Adrenal gland (tissue), 12 donors: Measurements from ENCODE around the gene EEF1AKMT3. TPM values are rescaled to one million over a fixed set of nuclear protein-coding genes. Genes with fewer than 3 reads are reported as not detected.
A peak's percentile ranks its signal among the peaks of the same experiment; 100 is the strongest.

Experiments
- DNase-seq, 7 donors: peaks; one replicate each; pipeline ENCODE4 v3.0.0-alpha.2; 2019 to 2020
- H3K27ac ChIP-seq, 5 donors: fragments of 200-600 bp; sonication (generic) in 4 of 5; 1 replicate in 3 of 5; 2 replicates in 2 of 5; pipeline versions ENCODE4 v1.5.1 to v1.8.0; 2016 to 2020; ENCODE audit warnings: mild to moderate bottlenecking in 1 of 5
- H3K27me3 ChIP-seq: fragments of 200-600 bp; 2 replicates; pipeline ENCODE4 v1.8.0; 2021
- H3K36me3 ChIP-seq, 2 donors: fragments of 200-600 bp; replicated peaks in 1 of 2; 1 replicate in 1 of 2; 2 replicates in 1 of 2; pipeline versions ENCODE4 v1.5.1 to v1.8.0; 2018 to 2022
- H3K4me1 ChIP-seq, 2 donors: fragments of 200-600 bp; replicated peaks in 1 of 2; 1 replicate in 1 of 2; 2 replicates in 1 of 2; pipeline versions ENCODE4 v1.5.1 to v1.8.0; 2018 to 2021
- H3K4me3 ChIP-seq, 4 donors: fragments of 200-600 bp; sonication (generic) in 3 of 4; one replicate each; pipeline ENCODE4 v1.5.1; 2016 to 2018
- H3K9me3 ChIP-seq, 3 donors: fragments of 200-600 bp; sonication (generic) in 1 of 3; replicated peaks in 1 of 3; 1 replicate in 2 of 3; 2 replicates in 1 of 3; pipeline versions ENCODE4 v1.5.1 to v1.8.0; 2016 to 2021
- POLR2A ChIP-seq, 2 donors: fragments of 450-650 bp; IDR thresholded peaks; one replicate each; pipeline ENCODE4 v1.6.1; 2017; ENCODE audit warnings: antibody characterized with exemption in 2 of 2, mild to moderate bottlenecking in 2 of 2, moderate library complexity in 1 of 2
- WGBS, 4 donors: extraction: QIAGEN DNeasy Blood & Tissue Kit in 2 of 4; methylation state at CpG; one replicate each; pipeline versions ENCODE4 v1.1.5 to v1.1.7; 2013 to 2017; 5-methylcytosine and 5-hydroxymethylcytosine counted together
- intact Hi-C, 2 donors: fragments of 100-400 bp; cut with DNase I; formaldehyde crosslinking; loops; one replicate each; pipeline versions ENCODE4 v1.14.1 to v1.15.0; 2022 to 2023
- polyA plus RNA-seq, 3 donors: library from polyadenylated mRNA; stranded (reverse); fragments of 200-250 nt in 2 of 3; fragments of 350-450 nt in 1 of 3; fragmentation: Illumina TruSeq in 1 of 3; extraction: RNeasy Lipid Tissue Mini Kit (QIAGEN cat#74804) in 1 of 3; gene quantifications; one replicate each; pipeline ENCODE4 v1.2.3, GENCODE V29; 2013 to 2014
- total RNA-seq, 9 donors: library from RNA; depleted of rRNA in 4 of 9; stranded (reverse); fragments of >200 nt in 4 of 9; fragments of 120-200 nt in 1 of 9; fragmentation: NEBNext Ultra II Directional in 1 of 9; extraction: Animal tissue kit (Norgen Biotek cat#: 25700) in 1 of 9; gene quantifications; one replicate each; pipeline versions ENCODE4 v1.1.0 to v1.2.4, GENCODE V29; 2013 to 2023
- TF ChIP-seq, protein P1 (sequence below), 6 experiments: fragments of 450-650 bp in 4 of 6; fragments of 200-600 bp in 2 of 6; sonication (generic) in 1 of 6; IDR thresholded peaks; 1 replicate in 5 of 6; 2 replicates in 1 of 6; pipeline versions ENCODE4 v1.5.1 to v1.8.0; 2016 to 2021; ENCODE audit warnings: antibody characterized with exemption in 6 of 6, mild to moderate bottlenecking in 2 of 6, moderate library complexity in 1 of 6
- donor health status: healthy with polysubstance abuse.
- donor health status: Bipolar disorder and iron deficiency.
- donor health status: DM: yes; HTN: yes; CAD: no.
- donor health status: DM: no; HTN: no; CAD: no.
- donor health status: DM: no; HTN: no; CAD: no.
- donor health status: DM: yes; HTN: yes; CAD: no.

Gene EEF1AKMT3
- total and polyA plus RNA-seq, 12 donors: 2.4 to 35.9 (median 8.8) TPM

GRCh38 chr12:57737467-57738460 lies 34.6 kb upstream of the EEF1AKMT3 start:
- peaks cover 14 to 25% of the 10 kb centered on the region in 2 donors for H3K4me1 ChIP-seq
- H3K27ac ChIP-seq: no peak overlapping the region
- intact Hi-C loops: no loop called here

DNA sequence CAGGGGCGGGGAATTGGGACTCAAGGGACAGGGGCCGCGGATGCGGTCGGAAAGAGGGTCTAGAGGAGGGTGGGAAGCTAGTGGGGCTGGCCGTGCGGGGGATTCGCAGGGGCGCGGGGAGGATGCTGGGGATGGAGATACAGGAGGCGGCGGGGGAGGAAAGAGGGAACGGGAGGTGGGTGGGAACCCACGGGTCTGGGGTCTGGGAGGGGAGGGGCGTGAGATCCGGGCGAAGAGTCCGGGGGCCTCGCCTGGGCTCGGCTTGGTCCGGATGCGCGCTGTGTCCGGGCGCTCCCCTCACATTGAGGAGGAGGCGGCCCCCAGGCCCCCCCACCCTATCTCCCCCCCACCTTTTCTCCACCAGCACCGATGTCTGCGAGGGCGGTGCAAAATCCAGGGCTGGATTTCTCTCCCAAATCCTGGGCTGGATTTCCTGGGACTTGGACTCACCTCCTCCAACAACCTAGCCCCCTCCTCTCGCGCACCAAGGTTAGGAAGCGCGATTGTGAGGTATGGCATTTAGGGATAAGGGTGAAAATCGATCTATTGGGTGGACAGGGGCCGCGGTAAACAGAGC lies 33.7 kb upstream of the EEF1AKMT3 start, which contains the start of gene AGAP2:
TSS of gene AGAP2 (minus strand) at position 82 of the 577 bp plus-strand sequence. CDS start 496 bp downstream, outside the sequence.
- Histone ChIP-seq H3K36me3 (no peaks in the 10 kb centered on the region), H3K4me3 (peak within 1 kb of the TSS in 1 of 4 donors; percentile 36), H3K27ac (no peak within 1 kb of the TSS), H3K27me3 (peaks cover 46% of the 10 kb centered on the region), H3K9me3 (no peaks in the 10 kb centered on the region), H3K4me1 (peaks cover 14 to 25% of the 10 kb centered on the region in 2 donors)
- TF ChIP-seq POLR2A (IDR thresholded peaks at IDR 0.05): no peak
- TF ChIP-seq, protein P1, sequence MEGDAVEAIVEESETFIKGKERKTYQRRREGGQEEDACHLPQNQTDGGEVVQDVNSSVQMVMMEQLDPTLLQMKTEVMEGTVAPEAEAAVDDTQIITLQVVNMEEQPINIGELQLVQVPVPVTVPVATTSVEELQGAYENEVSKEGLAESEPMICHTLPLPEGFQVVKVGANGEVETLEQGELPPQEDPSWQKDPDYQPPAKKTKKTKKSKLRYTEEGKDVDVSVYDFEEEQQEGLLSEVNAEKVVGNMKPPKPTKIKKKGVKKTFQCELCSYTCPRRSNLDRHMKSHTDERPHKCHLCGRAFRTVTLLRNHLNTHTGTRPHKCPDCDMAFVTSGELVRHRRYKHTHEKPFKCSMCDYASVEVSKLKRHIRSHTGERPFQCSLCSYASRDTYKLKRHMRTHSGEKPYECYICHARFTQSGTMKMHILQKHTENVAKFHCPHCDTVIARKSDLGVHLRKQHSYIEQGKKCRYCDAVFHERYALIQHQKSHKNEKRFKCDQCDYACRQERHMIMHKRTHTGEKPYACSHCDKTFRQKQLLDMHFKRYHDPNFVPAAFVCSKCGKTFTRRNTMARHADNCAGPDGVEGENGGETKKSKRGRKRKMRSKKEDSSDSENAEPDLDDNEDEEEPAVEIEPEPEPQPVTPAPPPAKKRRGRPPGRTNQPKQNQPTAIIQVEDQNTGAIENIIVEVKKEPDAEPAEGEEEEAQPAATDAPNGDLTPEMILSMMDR (IDR thresholded peaks at IDR 0.05): no peak
- no peak for DNase-seq
- intact Hi-C loops: no loop called here
- 7 to 20% (median 17%) methylated on average over 9 to 36 of the region's 36 CpGs for WGBS, 4 donors

More at GRCh38 chr12:57737467-57738460, 34.6 kb upstream of the EEF1AKMT3 start:
- TF ChIP-seq, protein P1 (IDR thresholded peaks at IDR 0.05): no peak
- no peak for TF ChIP-seq POLR2A (IDR thresholded peaks at IDR 0.05)
- H3K4me3 ChIP-seq: peak overlapping the region in 1 of 4 donors; percentile 36
- peak in 1 of 7 donors; percentile 35 for DNase-seq
- 21 to 58% (median 24%) methylated on average over 10 to 108 of the region's 110 CpGs; no CpG with 5 or more reads in 1 of the 4 donors for WGBS, 4 donors
- no peaks in the 10 kb centered on the region for H3K36me3 ChIP-seq
- H3K27me3 ChIP-seq: peaks cover 48% of the 10 kb centered on the region
- H3K9me3 ChIP-seq: no peaks in the 10 kb centered on the region

DNA sequence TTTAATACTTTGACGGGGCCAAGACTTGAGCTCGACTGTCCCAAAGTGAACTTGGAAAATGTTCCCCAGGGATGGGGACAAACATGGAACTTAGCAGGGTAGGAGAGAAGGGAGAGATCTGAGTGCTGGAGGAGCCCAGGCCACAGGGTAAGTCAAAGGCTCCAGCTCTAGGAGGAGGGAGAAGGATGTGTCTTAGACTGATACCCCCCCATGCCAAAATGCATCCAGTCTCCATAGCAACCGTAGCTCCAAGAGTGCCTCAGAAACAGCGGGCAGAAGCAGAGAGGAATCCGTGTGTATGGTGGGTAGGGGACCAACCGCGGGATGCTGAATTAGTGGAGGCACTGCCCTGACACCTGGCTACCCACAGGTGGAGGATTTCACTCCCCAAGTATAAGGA lies 33.0 kb upstream of the EEF1AKMT3 start:
- Histone ChIP-seq H3K27ac (no peak overlapping the region), H3K9me3 (no peaks in the 10 kb centered on the region), H3K4me1 (peaks cover 14 to 25% of the 10 kb centered on the region in 2 donors), H3K36me3 (no peaks in the 10 kb centered on the region), H3K4me3 (no peak overlapping the region), H3K27me3 (peaks cover 44% of the 10 kb centered on the region)
- intact Hi-C loops: no loop called here
- WGBS, 4 donors: 25 to 32% (median 29%) methylated on average over 7 of the region's 7 CpGs
- TF ChIP-seq, protein P1 (IDR thresholded peaks at IDR 0.05): no peak
- no peak for DNase-seq

DNA sequence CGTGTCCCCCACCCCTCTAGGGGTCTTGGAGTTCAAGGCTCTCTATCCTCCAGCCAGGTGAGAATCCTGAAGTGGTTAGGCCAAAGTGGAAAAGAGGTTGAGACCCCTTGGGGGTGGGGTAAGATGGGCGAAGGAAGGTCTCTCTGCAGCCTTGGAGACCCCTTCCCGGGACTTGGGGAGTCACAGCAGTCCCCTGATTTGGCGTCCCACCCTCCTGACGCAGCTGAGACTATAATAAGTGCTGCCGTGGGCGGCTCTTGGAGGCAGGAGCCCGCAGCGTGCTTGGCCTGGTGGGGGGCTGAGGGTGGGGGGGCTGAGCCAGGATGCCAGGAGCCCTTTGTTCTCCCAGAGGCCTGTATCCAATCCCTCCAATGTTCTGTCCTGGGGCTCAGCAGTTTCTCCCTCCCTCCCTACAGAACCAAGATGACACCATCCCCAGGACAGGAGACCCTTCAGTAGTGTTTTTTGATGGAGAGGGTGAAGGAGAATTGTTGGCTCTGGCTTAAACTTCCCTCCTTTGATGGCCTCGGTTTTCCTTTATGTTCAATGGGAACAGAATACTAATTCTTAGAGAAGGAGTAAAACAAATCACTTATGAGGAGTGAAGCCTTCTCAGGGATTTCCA lies 32.4 kb upstream of the EEF1AKMT3 start:
- peaks cover 41% of the 10 kb centered on the region for H3K27me3 ChIP-seq

More for the DNA sequence above, 32.4 kb upstream of the EEF1AKMT3 start:
- Histone ChIP-seq H3K27ac (no peak overlapping the region), H3K9me3 (no peaks in the 10 kb centered on the region), H3K36me3 (no peaks in the 10 kb centered on the region), H3K4me3 (no peak overlapping the region), H3K4me1 (peaks cover 14 to 25% of the 10 kb centered on the region in 2 donors)
- DNase-seq: no peak
- 27 to 42% (median 37%) methylated on average over 3 to 10 of the region's 10 CpGs for WGBS, 4 donors
- TF ChIP-seq, protein P1 (IDR thresholded peaks at IDR 0.05): no peak
- no peak for TF ChIP-seq POLR2A (IDR thresholded peaks at IDR 0.05)
- intact Hi-C loops: no loop called here
